ENCODE measurements around the gene FUT7. TPM values are rescaled to one million over a fixed set of nuclear protein-coding genes. Genes with fewer than 3 reads are reported as not detected.

FUT7 gene
- total RNA-seq, 4 donors from 2014 or later, result not detected

DNA sequence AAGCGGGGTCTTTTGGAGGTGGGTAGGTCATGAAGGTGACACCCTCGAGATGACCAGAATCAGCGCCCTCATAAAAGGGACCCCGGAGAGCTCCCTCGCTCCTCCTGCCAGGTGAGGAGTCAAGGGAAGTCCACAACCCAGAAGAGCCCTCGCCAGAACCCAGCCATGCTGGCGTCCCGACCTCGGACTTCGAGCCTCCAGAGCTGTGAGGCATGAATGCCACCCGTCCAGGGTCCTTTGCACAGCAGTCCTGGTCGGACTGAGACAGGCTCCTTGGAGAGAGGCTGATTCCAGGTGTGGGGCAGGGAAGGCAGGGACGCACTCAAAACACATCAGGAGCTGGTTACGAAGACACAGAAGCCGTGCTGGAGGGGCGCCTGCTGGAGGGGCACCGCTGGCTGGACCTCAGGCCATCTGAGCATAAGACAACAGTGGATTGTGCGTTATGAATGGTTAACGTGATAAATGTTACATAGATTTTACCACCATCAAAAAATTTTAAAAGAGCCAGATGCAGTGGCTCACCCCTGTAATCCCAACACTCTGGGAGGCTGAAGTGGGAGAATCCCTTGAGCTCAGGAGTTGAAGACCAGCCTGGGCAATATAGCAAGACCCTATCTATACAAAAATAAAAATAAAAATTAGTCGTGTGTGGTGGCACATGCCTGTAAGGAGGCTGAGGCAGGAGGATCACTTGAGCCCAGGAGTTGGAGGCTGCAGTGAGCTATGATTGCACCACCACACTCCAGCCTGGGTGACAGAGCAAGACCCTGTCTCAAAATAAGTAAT, 29.8 kb downstream of the FUT7 start:
- no peak for DNase-seq
- TF ChIP-seq CTCF (IDR thresholded peaks at IDR 0.05), result no peak
- no peak for TF ChIP-seq POLR2A (IDR thresholded peaks at IDR 0.05)
- WGBS, 2 donors, result 86 to 93% methylated on average over 20 of the region's 20 CpGs
- Histone ChIP-seq H3K4me3 (replicated peaks in 1 of 3) (no peak overlapping the region), H3K27ac (no peak overlapping the region), H3K9me3 (no peaks in the 10 kb centered on the region), H3K36me3 (no peaks in the 10 kb centered on the region), H3K27me3 (no peaks in the 10 kb centered on the region), H3K4me1 (peaks cover 15 to 27% of the 10 kb centered on the region in 2 donors)
- intact Hi-C loops (cut with DNase I), result no loop called here

GRCh38 chr9:137000177-137000930, 31.5 kb downstream of the FUT7 start:
- no peaks in the 10 kb centered on the region for H3K36me3 ChIP-seq
- H3K27ac ChIP-seq, result no peak overlapping the region
- H3K4me3 ChIP-seq (replicated peaks in 1 of 3), result no peak overlapping the region
- 72 to 85% methylated on average over 9 to 10 of the region's 10 CpGs for WGBS, 2 donors
- no peaks in the 10 kb centered on the region for H3K27me3 ChIP-seq
- intact Hi-C loops (cut with DNase I), result no loop called here
- TF ChIP-seq CTCF (IDR thresholded peaks at IDR 0.05), result no peak
- no peak for TF ChIP-seq POLR2A (IDR thresholded peaks at IDR 0.05)
- H3K9me3 ChIP-seq, result no peaks in the 10 kb centered on the region
- no peak for DNase-seq
- peaks cover 19 to 35% of the 10 kb centered on the region in 2 donors for H3K4me1 ChIP-seq

- DNase-seq, result no peak
- Histone ChIP-seq H3K4me3 (replicated peaks in 1 of 3) (no peak overlapping the region), H3K9me3 (no peaks in the 10 kb centered on the region), H3K36me3 (no peaks in the 10 kb centered on the region), H3K27ac (peak overlapping the region; percentile 53 to 78 (median 69)), H3K4me1 (peaks cover 42 to 60% of the 10 kb centered on the region in 2 donors), H3K27me3 (no peaks in the 10 kb centered on the region)
- TF ChIP-seq CTCF (IDR thresholded peaks at IDR 0.05) (no peak), POLR2A (IDR thresholded peaks at IDR 0.05) (no peak)
- intact Hi-C loops (cut with DNase I), result loop anchor here (5.0 kb wide), 1 partner anchor 46 kb away; the partner anchor contains the start of gene LCN12
- 64 to 72% methylated on average over 18 of the region's 18 CpGs for WGBS, 2 donors
Measured at GRCh38 chr9:136997830-136998234, 34.1 kb downstream of the FUT7 start.

DNA sequence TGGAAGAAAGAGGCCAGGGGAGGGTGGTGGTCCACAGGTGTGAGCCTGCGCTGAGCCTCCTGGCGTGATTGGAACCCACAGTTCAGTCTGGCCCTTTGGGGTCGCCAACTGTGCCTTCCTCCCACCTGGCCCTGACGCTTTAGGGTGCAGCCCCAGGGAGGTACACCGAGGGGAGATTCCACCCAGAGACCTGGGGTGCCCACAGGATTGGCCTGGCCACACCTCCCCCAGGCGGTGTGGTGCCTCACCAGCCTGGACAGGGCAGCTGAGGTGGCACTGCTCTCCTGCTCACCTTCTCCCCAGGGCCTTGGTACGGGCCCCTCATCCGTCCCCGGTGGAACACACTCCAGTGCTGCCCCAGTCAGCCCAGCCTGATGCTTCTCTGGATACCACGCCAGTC, 34.5 kb downstream of the FUT7 start:
- H3K4me3 ChIP-seq (replicated peaks in 1 of 3), result peak overlapping the region in 1 of 3 donors; percentile 37
- 81 to 83% methylated on average over 8 to 9 of the region's 10 CpGs for WGBS, 2 donors

More for the DNA sequence above, 34.5 kb downstream of the FUT7 start:
- H3K9me3 ChIP-seq, result no peaks in the 10 kb centered on the region
- no peaks in the 10 kb centered on the region for H3K27me3 ChIP-seq
- DNase-seq, result no peak
- intact Hi-C loops (cut with DNase I), result loop anchor here (5.0 kb wide), 1 partner anchor 45 kb away; the partner anchor contains the start of gene LCN12
- peak overlapping the region; percentile 53 to 78 (median 69) for H3K27ac ChIP-seq
- no peak for TF ChIP-seq POLR2A (IDR thresholded peaks at IDR 0.05)
- no peak for TF ChIP-seq CTCF (IDR thresholded peaks at IDR 0.05)
- no peaks in the 10 kb centered on the region for H3K36me3 ChIP-seq
- peaks cover 46 to 65% of the 10 kb centered on the region in 2 donors for H3K4me1 ChIP-seq

Data from thyroid gland (tissue), 4 donors.